Measurements from ENCODE around the gene DIDO1.

Gene DIDO1

GRCh38 chr20:62910217-62910766 lies 16.0 kb downstream of the DIDO1 start:
- H3K4me2 ChIP-seq (ENCODE audit: low read length): no peak overlapping the region
- H3K4me1 ChIP-seq (ENCODE audit: low read length): peaks cover 31% of the 10 kb centered on the region
- no peaks in the 10 kb centered on the region for H3K9me3 ChIP-seq (ENCODE audit: insufficient read depth, low read length)
- TF ChIP-seq EZH2phosphoT487 (IDR thresholded peaks at IDR 0.05; ENCODE audit: low read depth): no peak
- TF ChIP-seq CTCF (IDR thresholded peaks at IDR 0.05; ENCODE audit: low read depth, low read length): no peak
- no peak overlapping the region for H3K27ac ChIP-seq (ENCODE audit: low read length)
- H2AFZ ChIP-seq (ENCODE audit: low read depth, low read length): no peak overlapping the region
- peaks cover 64% of the 10 kb centered on the region for H4K20me1 ChIP-seq (ENCODE audit: insufficient read depth, low read length)
- no peak overlapping the region for H3K4me3 ChIP-seq (ENCODE audit: low read length)
- H3K79me2 ChIP-seq (ENCODE audit: low read length): peaks cover 85% of the 10 kb centered on the region
- peaks cover 70% of the 10 kb centered on the region for H3K36me3 ChIP-seq (replicated peaks; ENCODE audit: low read depth, low read length)
- no peaks in the 10 kb centered on the region for H3K27me3 ChIP-seq (ENCODE audit: low read depth, low read length)
- no peak overlapping the region for H3K9ac ChIP-seq (ENCODE audit: low read length)

- H3K79me2 ChIP-seq (ENCODE audit: low read length): peaks cover 73% of the 10 kb centered on the region
- no peak for TF ChIP-seq EZH2phosphoT487 (IDR thresholded peaks at IDR 0.05; ENCODE audit: low read depth)
- no peak for TF ChIP-seq CTCF (IDR thresholded peaks at IDR 0.05; ENCODE audit: low read depth, low read length)
- H2AFZ ChIP-seq (ENCODE audit: low read depth, low read length): no peak overlapping the region
- H4K20me1 ChIP-seq (ENCODE audit: insufficient read depth, low read length): peaks cover 54% of the 10 kb centered on the region
- H3K27me3 ChIP-seq (ENCODE audit: low read depth, low read length): no peaks in the 10 kb centered on the region
- peaks cover 77% of the 10 kb centered on the region for H3K36me3 ChIP-seq (replicated peaks; ENCODE audit: low read depth, low read length)
- no peak overlapping the region for H3K4me2 ChIP-seq (ENCODE audit: low read length)
- H3K27ac ChIP-seq (ENCODE audit: low read length): 0 out of 2 replicates have a peak overlapping the region, but pooled peaks have one; percentile 0
- H3K4me1 ChIP-seq (ENCODE audit: low read length): peaks cover 31% of the 10 kb centered on the region
- H3K9ac ChIP-seq (ENCODE audit: low read length): no peak overlapping the region
- no peaks in the 10 kb centered on the region for H3K9me3 ChIP-seq (ENCODE audit: insufficient read depth, low read length)
- H3K4me3 ChIP-seq (ENCODE audit: low read length): no peak overlapping the region
These were observed 17.1 kb downstream of the DIDO1 start for GRCh38 chr20:62908971-62909791.

GRCh38 chr20:62907384-62908317 lies 18.7 kb downstream of the DIDO1 start:
- Histone ChIP-seq H4K20me1 (ENCODE audit: insufficient read depth, low read length) (peaks cover 41% of the 10 kb centered on the region), H3K9ac (ENCODE audit: low read length) (no peak overlapping the region), H3K27ac (ENCODE audit: low read length) (peak overlapping the region; percentile 34; the same call in 1 of the 2 replicates), H2AFZ (ENCODE audit: low read depth, low read length) (no peak overlapping the region), H3K79me2 (ENCODE audit: low read length) (peaks cover 58% of the 10 kb centered on the region), H3K4me3 (ENCODE audit: low read length) (no peak overlapping the region), H3K27me3 (ENCODE audit: low read depth, low read length) (no peaks in the 10 kb centered on the region), H3K9me3 (ENCODE audit: insufficient read depth, low read length) (no peaks in the 10 kb centered on the region), H3K36me3 (replicated peaks; ENCODE audit: low read depth, low read length) (peaks cover 77% of the 10 kb centered on the region), H3K4me2 (ENCODE audit: low read length) (no peak overlapping the region), H3K4me1 (ENCODE audit: low read length) (peaks cover 31% of the 10 kb centered on the region)
- TF ChIP-seq EZH2phosphoT487 (IDR thresholded peaks at IDR 0.05; ENCODE audit: low read depth) (no peak), CTCF (IDR thresholded peaks at IDR 0.05; ENCODE audit: low read depth, low read length) (peak; percentile 55)
